Peyer's patch (tissue), 4 donors: ENCODE measurements around the gene BET1L. TPM values are rescaled to one million over a fixed set of nuclear protein-coding genes. Genes with fewer than 3 reads are reported as not detected.

Source experiments
- DNase-seq, 3 donors: peaks; one replicate each; pipeline ENCODE4 v3.0.0-alpha.2; 2017 to 2019
- H3K27ac ChIP-seq, 4 donors: fragments of 200-600 bp; sonication (generic); one replicate each; pipeline ENCODE4 v1.5.1; 2016 to 2019
- H3K27me3 ChIP-seq, 2 donors: fragments of 200-600 bp; sonication (generic); one replicate each; pipeline ENCODE4 v1.5.1; 2019
- H3K36me3 ChIP-seq, 3 donors: fragments of 200-600 bp; sonication (generic); one replicate each; pipeline ENCODE4 v1.5.1; 2016 to 2019
- H3K4me1 ChIP-seq, 4 donors: fragments of 200-600 bp; sonication (generic); one replicate each; pipeline ENCODE4 v1.5.1; 2016 to 2019
- H3K4me3 ChIP-seq, 4 donors: fragments of 200-600 bp; sonication (generic); 1 replicate in 3 of 4; 2 replicates in 1 of 4; pipeline ENCODE4 v1.5.1; 2016 to 2019; ENCODE audit warnings: mild to moderate bottlenecking in 1 of 4
- H3K9me3 ChIP-seq, 4 donors: fragments of 200-600 bp; sonication (generic); one replicate each; pipeline ENCODE4 v1.5.1; 2016 to 2019; ENCODE audit warnings: mild to moderate bottlenecking in 1 of 4
- POLR2A ChIP-seq, 2 donors: fragments of 450-650 bp; IDR thresholded peaks; one replicate each; pipeline ENCODE4 v1.5.1; 2017; ENCODE audit warnings: antibody characterized with exemption in 2 of 2, mild to moderate bottlenecking in 2 of 2, moderate library complexity in 2 of 2
- total RNA-seq, 4 donors: library from RNA; depleted of rRNA; stranded (reverse); fragments of >200 nt; gene quantifications; one replicate each; pipeline ENCODE4 v1.1.0, GENCODE V29; 2016
- TF ChIP-seq, protein P1 (sequence below), 6 experiments: fragments of 450-650 bp in 4 of 6; fragments of 200-600 bp in 2 of 6; sonication (generic) in 1 of 6; IDR thresholded peaks; one replicate each; pipeline ENCODE4 v1.5.1; 2017 to 2019; ENCODE audit warnings: antibody characterized with exemption in 6 of 6, mild to moderate bottlenecking in 3 of 6, moderate library complexity in 1 of 6

Gene BET1L
- total RNA-seq, 4 donors from 2014 or later, result 20.6 to 69.7 (median 40.1) TPM

DNA sequence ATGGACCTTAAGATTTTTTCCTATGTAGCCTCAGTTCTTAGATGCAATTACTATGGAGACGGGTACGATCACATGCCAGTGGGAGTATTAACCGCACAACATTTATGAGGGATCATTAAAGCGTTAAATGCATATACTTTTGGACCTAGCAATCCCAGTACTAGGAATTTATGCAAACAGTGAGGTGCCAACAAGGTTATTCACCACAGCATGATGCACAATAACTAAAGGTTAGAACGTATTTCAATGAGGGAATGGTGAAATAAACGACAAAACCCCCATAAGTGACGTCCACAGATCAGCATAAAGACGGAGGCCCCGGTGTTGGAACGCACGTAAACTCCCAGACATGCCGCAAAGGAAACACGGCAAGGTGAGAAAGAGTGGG is 28.4 kb upstream of the BET1L start:
- no peaks in the 10 kb centered on the region for H3K9me3 ChIP-seq
- H3K4me1 ChIP-seq, result peaks cover 0 to 32% (median 6%) of the 10 kb centered on the region in 4 donors
- H3K36me3 ChIP-seq, result peaks cover 0 to 6% (median 0%) of the 10 kb centered on the region in 3 donors
- H3K4me3 ChIP-seq, result peak overlapping the region; percentile 82 to 94 (median 87)
- DNase-seq, result no peak
- TF ChIP-seq, protein P1, sequence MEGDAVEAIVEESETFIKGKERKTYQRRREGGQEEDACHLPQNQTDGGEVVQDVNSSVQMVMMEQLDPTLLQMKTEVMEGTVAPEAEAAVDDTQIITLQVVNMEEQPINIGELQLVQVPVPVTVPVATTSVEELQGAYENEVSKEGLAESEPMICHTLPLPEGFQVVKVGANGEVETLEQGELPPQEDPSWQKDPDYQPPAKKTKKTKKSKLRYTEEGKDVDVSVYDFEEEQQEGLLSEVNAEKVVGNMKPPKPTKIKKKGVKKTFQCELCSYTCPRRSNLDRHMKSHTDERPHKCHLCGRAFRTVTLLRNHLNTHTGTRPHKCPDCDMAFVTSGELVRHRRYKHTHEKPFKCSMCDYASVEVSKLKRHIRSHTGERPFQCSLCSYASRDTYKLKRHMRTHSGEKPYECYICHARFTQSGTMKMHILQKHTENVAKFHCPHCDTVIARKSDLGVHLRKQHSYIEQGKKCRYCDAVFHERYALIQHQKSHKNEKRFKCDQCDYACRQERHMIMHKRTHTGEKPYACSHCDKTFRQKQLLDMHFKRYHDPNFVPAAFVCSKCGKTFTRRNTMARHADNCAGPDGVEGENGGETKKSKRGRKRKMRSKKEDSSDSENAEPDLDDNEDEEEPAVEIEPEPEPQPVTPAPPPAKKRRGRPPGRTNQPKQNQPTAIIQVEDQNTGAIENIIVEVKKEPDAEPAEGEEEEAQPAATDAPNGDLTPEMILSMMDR (IDR thresholded peaks at IDR 0.05), result no peak
- no peak for TF ChIP-seq POLR2A (IDR thresholded peaks at IDR 0.05)
- H3K27ac ChIP-seq, result peak overlapping the region; percentile 92 to 97 (median 95)
- no peaks in the 10 kb centered on the region for H3K27me3 ChIP-seq

GRCh38 chr11:235180-235579 is 28.0 kb upstream of the BET1L start:
- H3K27me3 ChIP-seq, result no peaks in the 10 kb centered on the region
- no peaks in the 10 kb centered on the region for H3K9me3 ChIP-seq
- H3K4me1 ChIP-seq, result peaks cover 0 to 32% (median 6%) of the 10 kb centered on the region in 4 donors
- H3K27ac ChIP-seq, result peak overlapping the region; percentile 92 to 97 (median 95)
- DNase-seq, result peak in 1 of 3 donors; percentile 46
- peak overlapping the region in 3 of 4 donors; percentile 82 to 91 (median 83) for H3K4me3 ChIP-seq
- no peak for TF ChIP-seq POLR2A (IDR thresholded peaks at IDR 0.05)
- TF ChIP-seq, protein P1 (IDR thresholded peaks at IDR 0.05), result no peak
- peaks cover 0 to 6% (median 0%) of the 10 kb centered on the region in 3 donors for H3K36me3 ChIP-seq

- Histone ChIP-seq H3K27me3 (no peaks in the 10 kb centered on the region), H3K36me3 (peaks cover 0 to 5% (median 0%) of the 10 kb centered on the region in 3 donors), H3K9me3 (no peaks in the 10 kb centered on the region), H3K4me1 (peaks cover 0 to 17% (median 6%) of the 10 kb centered on the region in 4 donors), H3K27ac (no peak overlapping the region), H3K4me3 (no peak overlapping the region)
- peak in 2 of 3 donors; percentile 7 to 23 for DNase-seq
- TF ChIP-seq POLR2A (IDR thresholded peaks at IDR 0.05), result no peak
- TF ChIP-seq, protein P1 (IDR thresholded peaks at IDR 0.05), result no peak
Observed at GRCh38 chr11:232783-233565, 25.8 kb upstream of the BET1L start.

GRCh38 chr11:230431-230830 is 23.2 kb upstream of the BET1L start:
- peaks cover 0 to 9% (median 2%) of the 10 kb centered on the region in 4 donors for H3K4me1 ChIP-seq
- peaks cover 0 to 5% (median 0%) of the 10 kb centered on the region in 3 donors for H3K36me3 ChIP-seq
- TF ChIP-seq POLR2A (IDR thresholded peaks at IDR 0.05), result no peak
- TF ChIP-seq, protein P1 (IDR thresholded peaks at IDR 0.05), result no peak
- peak in 1 of 3 donors; percentile 12 for DNase-seq
- H3K27ac ChIP-seq, result no peak overlapping the region
- H3K27me3 ChIP-seq, result no peaks in the 10 kb centered on the region
- H3K4me3 ChIP-seq, result no peak overlapping the region
- no peaks in the 10 kb centered on the region for H3K9me3 ChIP-seq

- no peak overlapping the region for H3K4me3 ChIP-seq
- H3K9me3 ChIP-seq, result no peaks in the 10 kb centered on the region
- no peaks in the 10 kb centered on the region for H3K27me3 ChIP-seq
- peak in 1 of 3 donors; percentile 25 for DNase-seq
- TF ChIP-seq, protein P1 (IDR thresholded peaks at IDR 0.05), result no peak
- TF ChIP-seq POLR2A (IDR thresholded peaks at IDR 0.05), result no peak
- H3K4me1 ChIP-seq, result no peaks in the 10 kb centered on the region
- H3K27ac ChIP-seq, result no peak overlapping the region
- H3K36me3 ChIP-seq, result peaks cover 0 to 12% (median 0%) of the 10 kb centered on the region in 3 donors
Observed at GRCh38 chr11:227824-228379, 20.7 kb upstream of the BET1L start.
